Fibroblast of lung (primary cell): ENCODE data around the gene NEK11.

Source experiments
- CTCF ChIP-seq, 2 donors: IDR thresholded peaks in 1 of 2; conservative IDR thresholded peaks in 1 of 2; 1 replicate in 1 of 2; 2 replicates in 1 of 2; pipeline ENCODE4 v1.5.1; 2011 to 2012; ENCODE audit warnings: low read length in 2 of 2, control low read depth in 1 of 2, inconsistent platforms in 1 of 2, low read depth in 1 of 2, mild to moderate bottlenecking in 1 of 2
- EZH2 ChIP-seq: IDR thresholded peaks from 2 replicates; pipeline ENCODE4 v1.5.1; 2012; ENCODE audit warnings: low read length, control low read depth, mild to moderate bottlenecking; ENCODE audit errors: missing control alignments

- TF ChIP-seq CTCF (conservative IDR thresholded peaks at IDR 0.05 in 1 of 2, IDR thresholded peaks at IDR 0.05 in 1 of 2; ENCODE audit: low read depth in 1 of 2, low read length in 2 of 2), result no peak
- no peak for TF ChIP-seq EZH2
Measured at GRCh38 chr3:131356006-131356595, 329.4 kb downstream of the NEK11 start.
